Lower lobe of right lung (tissue), 2 donors: ENCODE measurements around the gene ESPN. TPM values are rescaled to one million over a fixed set of nuclear protein-coding genes. Genes with fewer than 3 reads are reported as not detected.

Source experiments
- ATAC-seq, 2 donors: fragments of 200-7000 bp; cut with Tn5 transposase; one replicate each; pipeline ENCODE4 v1.9.1; 2020 to 2022; ENCODE audit warnings: mild to moderate bottlenecking in 2 of 2, moderate library complexity in 2 of 2
- DNase-seq: peaks from one replicate; pipeline ENCODE4 v3.0.0-alpha.2; 2020
- H3K27ac ChIP-seq: fragments of 200-600 bp; one replicate; pipeline ENCODE4 v1.8.0; 2022
- H3K27me3 ChIP-seq: fragments of 200-600 bp; one replicate; pipeline ENCODE4 v1.8.0; 2022; ENCODE audit warnings: low read depth
- H3K36me3 ChIP-seq: fragments of 200-600 bp; one replicate; pipeline ENCODE4 v1.8.0; 2022; ENCODE audit warnings: mild to moderate bottlenecking
- H3K4me1 ChIP-seq: fragments of 200-600 bp; one replicate; pipeline ENCODE4 v1.8.0; 2022
- H3K4me3 ChIP-seq: fragments of 200-600 bp; one replicate; pipeline ENCODE4 v1.8.0; 2022; ENCODE audit warnings: mild to moderate bottlenecking
- H3K9me3 ChIP-seq: fragments of 200-600 bp; one replicate; pipeline ENCODE4 v1.8.0; 2022
- intact Hi-C: fragments of 100-400 bp; cut with DNase I; formaldehyde crosslinking; loops from one replicate; pipeline ENCODE4 v1.11.0; 2022
- total RNA-seq: library from RNA; stranded (reverse); fragmentation: NEBNext Ultra II Directional; extraction: Animal tissue kit (Norgen Biotek cat#: 25700); gene quantifications from one replicate; pipeline ENCODE4 v1.2.1, GENCODE V29; 2021
- TF ChIP-seq, protein P1 (sequence below): fragments of 200-600 bp; IDR thresholded peaks from one replicate; pipeline ENCODE4 v1.8.0; 2022; ENCODE audit warnings: antibody characterized with exemption, mild to moderate bottlenecking
- donor health status: DM: no; HTN: yes; CAD: no; lungs with severe emphysema.

The ESPN gene
- total RNA-seq, 1 donor from 2014 or later = 8.3 TPM

DNA sequence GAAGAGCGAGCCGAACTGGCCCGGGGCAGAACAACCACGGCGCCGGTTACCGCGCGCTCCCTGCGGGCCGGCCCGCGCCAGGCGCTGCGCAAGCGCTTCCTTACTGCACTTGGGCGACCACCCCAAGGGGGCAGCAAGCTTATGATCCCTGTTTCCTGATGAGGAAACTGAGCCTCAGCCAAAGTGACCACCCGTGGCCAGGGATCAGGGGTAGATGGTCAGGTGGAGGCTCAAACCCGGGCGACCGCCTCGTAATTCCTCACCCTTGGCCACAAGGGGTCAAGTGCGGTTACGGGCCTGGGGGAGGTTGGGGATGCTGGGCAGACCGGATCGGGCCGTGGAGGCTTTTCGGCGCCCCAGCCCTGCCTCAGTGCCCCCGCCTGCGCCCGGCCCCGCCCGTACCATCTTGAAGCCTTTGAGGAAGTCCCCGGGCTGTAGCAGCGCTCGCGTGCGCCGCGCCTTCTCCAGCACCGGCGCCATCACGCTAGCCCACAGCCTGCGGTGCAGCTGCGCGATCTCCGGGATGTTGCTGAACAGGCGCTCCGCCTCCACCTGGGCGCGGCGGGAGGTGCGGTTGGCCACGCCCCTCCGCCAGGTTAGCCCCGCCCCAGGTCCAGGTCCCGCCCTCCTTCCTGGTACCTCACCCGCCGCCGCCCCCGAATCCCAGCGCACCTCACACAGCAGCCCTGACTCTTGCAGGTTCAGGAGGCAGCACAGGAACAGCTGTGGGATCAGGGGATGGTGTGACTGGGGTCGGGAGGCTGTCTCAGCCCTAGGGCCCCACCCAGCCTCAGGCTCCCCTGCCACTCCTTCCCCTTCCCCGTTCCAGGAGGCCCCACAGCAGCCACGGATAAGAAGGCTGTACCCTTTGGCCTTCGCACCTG, 46.8 kb downstream of the ESPN start:
- intact Hi-C loops = no loop called here
- H3K27ac ChIP-seq = peak overlapping the region; percentile 58
- peak; percentile 51 for DNase-seq

DNA sequence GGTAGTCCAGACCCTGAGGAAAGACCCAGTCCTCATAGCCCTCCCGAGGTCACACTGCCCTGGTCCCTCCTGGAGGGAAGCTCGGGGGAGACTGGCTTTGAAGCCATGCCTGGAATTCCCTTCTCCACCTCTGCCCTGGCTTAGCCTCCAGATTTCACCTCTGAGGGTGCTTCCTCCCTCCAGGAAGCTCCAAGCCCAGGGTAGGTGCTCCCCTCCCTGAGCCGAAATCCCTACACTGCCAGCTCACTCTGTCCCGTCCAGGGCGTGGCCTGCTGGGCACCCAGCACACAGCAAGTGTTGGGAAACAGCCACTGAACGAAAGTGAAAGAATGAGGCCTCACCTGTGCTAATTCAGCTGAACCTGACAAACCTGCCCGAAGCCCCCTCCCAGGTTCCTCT, 47.4 kb downstream of the ESPN start:
- Histone ChIP-seq H3K27me3 (no peaks in the 10 kb centered on the region), H3K9me3 (no peaks in the 10 kb centered on the region), H3K4me1 (peaks cover 7% of the 10 kb centered on the region), H3K4me3 (no peak overlapping the region), H3K36me3 (peaks cover 15% of the 10 kb centered on the region), H3K27ac (peak overlapping the region; percentile 58)
- TF ChIP-seq, protein P1, sequence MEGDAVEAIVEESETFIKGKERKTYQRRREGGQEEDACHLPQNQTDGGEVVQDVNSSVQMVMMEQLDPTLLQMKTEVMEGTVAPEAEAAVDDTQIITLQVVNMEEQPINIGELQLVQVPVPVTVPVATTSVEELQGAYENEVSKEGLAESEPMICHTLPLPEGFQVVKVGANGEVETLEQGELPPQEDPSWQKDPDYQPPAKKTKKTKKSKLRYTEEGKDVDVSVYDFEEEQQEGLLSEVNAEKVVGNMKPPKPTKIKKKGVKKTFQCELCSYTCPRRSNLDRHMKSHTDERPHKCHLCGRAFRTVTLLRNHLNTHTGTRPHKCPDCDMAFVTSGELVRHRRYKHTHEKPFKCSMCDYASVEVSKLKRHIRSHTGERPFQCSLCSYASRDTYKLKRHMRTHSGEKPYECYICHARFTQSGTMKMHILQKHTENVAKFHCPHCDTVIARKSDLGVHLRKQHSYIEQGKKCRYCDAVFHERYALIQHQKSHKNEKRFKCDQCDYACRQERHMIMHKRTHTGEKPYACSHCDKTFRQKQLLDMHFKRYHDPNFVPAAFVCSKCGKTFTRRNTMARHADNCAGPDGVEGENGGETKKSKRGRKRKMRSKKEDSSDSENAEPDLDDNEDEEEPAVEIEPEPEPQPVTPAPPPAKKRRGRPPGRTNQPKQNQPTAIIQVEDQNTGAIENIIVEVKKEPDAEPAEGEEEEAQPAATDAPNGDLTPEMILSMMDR = no peak
- DNase-seq (peak; percentile 85), ATAC-seq (peak; percentile 81 to 87)
- intact Hi-C loops = no loop called here

More for the DNA sequence above, 46.8 kb downstream of the ESPN start:
- TF ChIP-seq, protein P1 = no peak
- Histone ChIP-seq H3K27me3 (no peaks in the 10 kb centered on the region), H3K9me3 (no peaks in the 10 kb centered on the region), H3K4me1 (peaks cover 7% of the 10 kb centered on the region), H3K4me3 (no peak overlapping the region), H3K36me3 (peaks cover 15% of the 10 kb centered on the region)
- ATAC-seq = peak in 1 of 2 donors; percentile 1

- peaks cover 7% of the 10 kb centered on the region for H3K4me1 ChIP-seq
- TF ChIP-seq, protein P1 = peak; percentile 14
- no peak overlapping the region for H3K4me3 ChIP-seq
- intact Hi-C loops = no loop called here
- ATAC-seq (peak in 1 of 2 donors; percentile 3), DNase-seq (no peak)
- peaks cover 15% of the 10 kb centered on the region for H3K36me3 ChIP-seq
- H3K9me3 ChIP-seq = no peaks in the 10 kb centered on the region
- no peaks in the 10 kb centered on the region for H3K27me3 ChIP-seq
- peak overlapping the region; percentile 58 for H3K27ac ChIP-seq
These were observed 47.8 kb downstream of the ESPN start for GRCh38 chr1:6472391-6472790.

DNA sequence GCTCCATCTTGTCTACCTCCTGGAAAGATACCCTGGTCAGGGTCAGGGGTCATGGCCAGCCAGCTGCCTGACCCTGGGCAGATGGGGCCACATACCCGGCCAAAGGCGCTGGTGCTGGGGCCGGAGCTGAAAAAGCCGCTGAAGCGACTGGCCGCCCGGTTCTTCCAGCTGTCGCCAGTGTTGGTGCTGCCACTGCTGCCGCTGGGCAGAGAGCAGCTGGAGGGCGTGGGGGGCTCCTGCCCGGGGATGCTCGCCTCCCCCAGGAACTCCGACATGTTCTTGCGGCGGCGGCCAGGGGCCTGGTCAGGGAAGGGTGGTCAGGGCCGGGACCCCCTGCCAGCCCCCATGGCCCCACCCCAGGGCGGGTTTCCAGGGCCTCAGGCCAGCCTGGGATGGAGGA, 48.6 kb downstream of the ESPN start:
- no peaks in the 10 kb centered on the region for H3K9me3 ChIP-seq
- DNase-seq (no peak), ATAC-seq (no peak)
- peaks cover 15% of the 10 kb centered on the region for H3K36me3 ChIP-seq
- TF ChIP-seq, protein P1 = no peak
- no peak overlapping the region for H3K4me3 ChIP-seq
- H3K27me3 ChIP-seq = no peaks in the 10 kb centered on the region
- intact Hi-C loops = no loop called here
- no peak overlapping the region for H3K27ac ChIP-seq
- H3K4me1 ChIP-seq = peaks cover 7% of the 10 kb centered on the region

GRCh38 chr1:6473974-6474814, 49.6 kb downstream of the ESPN start:
- intact Hi-C loops = no loop called here
- H3K27me3 ChIP-seq = no peaks in the 10 kb centered on the region
- peaks cover 7% of the 10 kb centered on the region for H3K4me1 ChIP-seq
- H3K27ac ChIP-seq = no peak overlapping the region
- TF ChIP-seq, protein P1 = no peak
- no peaks in the 10 kb centered on the region for H3K9me3 ChIP-seq
- no peak for ATAC-seq
- peak; percentile 44 for DNase-seq
- H3K4me3 ChIP-seq = no peak overlapping the region
- peaks cover 13% of the 10 kb centered on the region for H3K36me3 ChIP-seq
